H1 (cell line): ENCODE results near the gene TET2. TPM values are rescaled to one million over a fixed set of nuclear protein-coding genes. Genes with fewer than 3 reads are reported as not detected.

Experiments
- CTCF ChIA-PET: fragments of 300-600 bp; sonication (Branson Sonifier 250); formaldehyde crosslinking; loops from one replicate; lab custom pipeline; 2021; ENCODE audit not compliant: partially characterized antibody; lab: Charles Lee
- POLR2A ChIA-PET: fragments of 300-600 bp; sonication (Branson Sonifier 250); formaldehyde crosslinking; loops from one replicate; lab custom pipeline; 2021; ENCODE audit warnings: inconsistent platforms; ENCODE audit not compliant: partially characterized antibody; lab: Charles Lee
- DNase-seq, 2 experiments: peaks; one replicate each; pipeline versions ENCODE4 v3.0.0 to v3.0.0-alpha.2; 2010 to 2022; ENCODE audit warnings: low spot score in 2 of 2, low read depth in 1 of 2, mixed read lengths in 1 of 2
- FAIRE-seq: peaks from 2 replicates; lab custom pipeline; 2011; peaks lifted over from hg19 to GRCh38; lab: Jason Lieb, UNC
- H2AFZ ChIP-seq: 2 replicates; pipeline ENCODE4 v1.8.1; 2012; ENCODE audit warnings: low read length, inconsistent platforms
- H2AK5ac ChIP-seq: 2 replicates; pipeline ENCODE4 v1.6.1; 2013; ENCODE audit warnings: low read depth, low read length
- H2BK120ac ChIP-seq: replicated peaks from 2 replicates; pipeline ENCODE3; 2013; ENCODE audit warnings: low read depth, low read length, inconsistent platforms
- H2BK12ac ChIP-seq: 2 replicates; pipeline ENCODE4 v1.6.1; 2013; ENCODE audit warnings: low read depth, low read length
- H2BK15ac ChIP-seq: 2 replicates; pipeline ENCODE4 v1.6.1; 2013; ENCODE audit warnings: low read length
- H2BK20ac ChIP-seq: 2 replicates; pipeline ENCODE4 v1.6.1; 2013; ENCODE audit warnings: low read length
- H2BK5ac ChIP-seq: 2 replicates; pipeline ENCODE4 v1.6.1; 2013; ENCODE audit warnings: low read depth, low read length
- H3K14ac ChIP-seq: 2 replicates; pipeline ENCODE4 v1.6.1; 2013; ENCODE audit warnings: inconsistent platforms; ENCODE audit not compliant: insufficient read length
- H3K18ac ChIP-seq: 2 replicates; pipeline ENCODE4 v1.6.1; 2013; ENCODE audit warnings: low read length; ENCODE audit errors: extremely low read depth
- H3K23ac ChIP-seq: 2 replicates; pipeline ENCODE4 v1.6.1; 2013; ENCODE audit warnings: inconsistent platforms; ENCODE audit not compliant: insufficient read length
- H3K23me2 ChIP-seq: 2 replicates; pipeline ENCODE4 v1.6.1; 2013; ENCODE audit warnings: low read depth, low read length
- H3K27ac ChIP-seq: 2 replicates; pipeline ENCODE4 v1.6.1; 2011; ENCODE audit warnings: low read depth, low read length, inconsistent platforms
- H3K27me3 ChIP-seq, 4 experiments: replicated peaks in 1 of 4; 1 replicate in 1 of 4; 2 replicates in 3 of 4; pipeline versions ENCODE4 v1.6.1 to v1.8.1; 2011 to 2013; ENCODE audit warnings: low read length in 3 of 4, mild to moderate bottlenecking in 3 of 4, inconsistent platforms in 2 of 4, mixed read lengths in 2 of 4, moderate library complexity in 1 of 4; ENCODE audit not compliant: control insufficient read depth in 3 of 4, insufficient read depth in 3 of 4; ENCODE audit errors: extremely low read depth in 1 of 4
- H3K36me3 ChIP-seq, 4 experiments: 2 replicates each; pipeline versions ENCODE4 v1.6.1 to v1.8.1; 2011 to 2013; ENCODE audit warnings: mild to moderate bottlenecking in 4 of 4, low read length in 3 of 4, moderate library complexity in 2 of 4, control low read depth in 1 of 4, inconsistent platforms in 1 of 4; ENCODE audit not compliant: insufficient read depth in 4 of 4, control insufficient read depth in 2 of 4
- H3K4ac ChIP-seq: replicated peaks from 2 replicates; pipeline ENCODE3; 2013; ENCODE audit warnings: low read length, low read depth, mixed read lengths, inconsistent platforms; ENCODE audit not compliant: insufficient read length
- H3K4me1 ChIP-seq, 4 experiments: replicated peaks in 1 of 4; 1 replicate in 1 of 4; 2 replicates in 3 of 4; pipeline versions ENCODE4 v1.6.1 to v1.8.1; 2011 to 2013; ENCODE audit warnings: low read length in 3 of 4, inconsistent platforms in 2 of 4, mixed read lengths in 1 of 4; ENCODE audit not compliant: insufficient read depth in 4 of 4, control insufficient read depth in 3 of 4
- H3K4me2 ChIP-seq, 2 experiments: 2 replicates each; pipeline versions ENCODE4 v1.6.1 to v1.8.1; 2011 to 2013; ENCODE audit warnings: low read depth in 2 of 2, low read length in 2 of 2, control low read depth in 1 of 2, inconsistent platforms in 1 of 2, mild to moderate bottlenecking in 1 of 2; ENCODE audit not compliant: insufficient read depth in 1 of 2
- H3K4me3 ChIP-seq, 4 experiments: fragments of 200-600, 300-600 bp in 1 of 4; sonication (generic), shearing (Covaris generic), sonication (Bioruptor Twin) in 1 of 4; 2 replicates each; pipeline versions ENCODE4 v1.5.1 to v1.8.1; 2011 to 2016; ENCODE audit warnings: low read length in 4 of 4, low read depth in 3 of 4, control low read depth in 2 of 4, inconsistent platforms in 2 of 4, mild to moderate bottlenecking in 2 of 4, mixed read lengths in 1 of 4, moderate library complexity in 1 of 4; ENCODE audit not compliant: insufficient read depth in 2 of 4; ENCODE audit errors: extremely low read depth in 1 of 4
- H3K56ac ChIP-seq: replicated peaks from 2 replicates; pipeline ENCODE3; 2013; ENCODE audit warnings: low read depth, mild to moderate bottlenecking, mixed read lengths, low read length, inconsistent platforms; ENCODE audit not compliant: insufficient read length
- H3K79me1 ChIP-seq: 2 replicates; pipeline ENCODE4 v1.6.1; 2013; ENCODE audit warnings: low read depth, low read length, control low read depth
- H3K79me2 ChIP-seq, 2 experiments: 2 replicates each; pipeline versions ENCODE4 v1.6.1 to v1.8.1; 2012 to 2013; ENCODE audit warnings: low read length in 2 of 2, mild to moderate bottlenecking in 2 of 2, inconsistent platforms in 1 of 2; ENCODE audit not compliant: insufficient read depth in 2 of 2, control insufficient read depth in 1 of 2
- H3K9ac ChIP-seq, 4 experiments: replicated peaks in 1 of 4; 1 replicate in 1 of 4; 2 replicates in 3 of 4; pipeline versions ENCODE4 v1.6.1 to v1.8.1; 2011 to 2013; ENCODE audit warnings: low read depth in 3 of 4, low read length in 3 of 4, control low read depth in 2 of 4, mild to moderate bottlenecking in 2 of 4, moderate library complexity in 2 of 4, inconsistent platforms in 1 of 4; ENCODE audit errors: extremely low read depth in 1 of 4
- H3K9me3 ChIP-seq, 2 experiments: 2 replicates each; pipeline versions ENCODE4 v1.6.1 to v1.8.1; 2012 to 2013; ENCODE audit warnings: mild to moderate bottlenecking in 2 of 2, moderate library complexity in 2 of 2, control low read depth in 1 of 2, inconsistent platforms in 1 of 2, low read depth in 1 of 2, low read length in 1 of 2, mixed read lengths in 1 of 2; ENCODE audit not compliant: insufficient read depth in 2 of 2
- H4K20me1 ChIP-seq, 2 experiments: replicated peaks in 1 of 2; 2 replicates each; pipeline versions ENCODE3 to v1.8.1; 2011 to 2013; ENCODE audit warnings: inconsistent platforms in 2 of 2, low read length in 2 of 2, mild to moderate bottlenecking in 1 of 2; ENCODE audit not compliant: insufficient read depth in 2 of 2, control insufficient read depth in 1 of 2
- H4K5ac ChIP-seq: 2 replicates; pipeline ENCODE4 v1.6.1; 2013; ENCODE audit warnings: low read length, low read depth, mixed read lengths, inconsistent platforms; ENCODE audit not compliant: insufficient read length
- H4K8ac ChIP-seq: 2 replicates; pipeline ENCODE4 v1.8.0; 2013; ENCODE audit warnings: mild to moderate bottlenecking, moderate library complexity, low read length, inconsistent platforms; ENCODE audit not compliant: insufficient read depth; ENCODE audit errors: extremely low read depth
- H4K91ac ChIP-seq: replicated peaks from 2 replicates; pipeline ENCODE3; 2013; ENCODE audit warnings: low read length, mixed read lengths, inconsistent platforms; ENCODE audit not compliant: insufficient read length
- ASH2L ChIP-seq: fragments of 200-600, 300-600 bp; sonication (generic); IDR thresholded peaks from one replicate; pipeline ENCODE4 v1.7.1; 2017; ENCODE audit warnings: low read length
- RFX5 ChIP-seq: IDR thresholded peaks from 2 replicates; pipeline ENCODE4 v1.6.1; 2011; ENCODE audit warnings: low read depth, low read length, improper control_type of control experiment, borderline replicate concordance
- polyA plus RNA-seq, 7 experiments: library from polyadenylated mRNA; depleted of rRNA in 3 of 7; stranded (reverse) in 5 of 7; unstranded in 2 of 7; fragments of >200 nt in 5 of 7; fragments of 200-250 nt in 2 of 7; gene quantifications; 1 replicate in 5 of 7; 2 replicates in 1 of 7; 4 replicates in 1 of 7; pipeline versions ENCODE4 v1.2.1 to v1.2.3, GENCODE V29; 2011 to 2013; ENCODE audit warnings: missing spikeins in 2 of 7, mixed read lengths in 2 of 7
- total RNA-seq: library from RNA; stranded (reverse); fragmentation: NEBNext Ultra II Directional; extraction: Animal tissue kit (Norgen Biotek cat#: 25700); gene quantifications from 2 replicates; pipeline ENCODE4 v1.2.1, GENCODE V29; 2021

Gene TET2
- total and polyA plus RNA-seq, 2 of the 8 experiments (the other 6 are each of a cell fraction or from before 2014, with no cell fraction given), result 1.0 to 2.6 TPM

DNA sequence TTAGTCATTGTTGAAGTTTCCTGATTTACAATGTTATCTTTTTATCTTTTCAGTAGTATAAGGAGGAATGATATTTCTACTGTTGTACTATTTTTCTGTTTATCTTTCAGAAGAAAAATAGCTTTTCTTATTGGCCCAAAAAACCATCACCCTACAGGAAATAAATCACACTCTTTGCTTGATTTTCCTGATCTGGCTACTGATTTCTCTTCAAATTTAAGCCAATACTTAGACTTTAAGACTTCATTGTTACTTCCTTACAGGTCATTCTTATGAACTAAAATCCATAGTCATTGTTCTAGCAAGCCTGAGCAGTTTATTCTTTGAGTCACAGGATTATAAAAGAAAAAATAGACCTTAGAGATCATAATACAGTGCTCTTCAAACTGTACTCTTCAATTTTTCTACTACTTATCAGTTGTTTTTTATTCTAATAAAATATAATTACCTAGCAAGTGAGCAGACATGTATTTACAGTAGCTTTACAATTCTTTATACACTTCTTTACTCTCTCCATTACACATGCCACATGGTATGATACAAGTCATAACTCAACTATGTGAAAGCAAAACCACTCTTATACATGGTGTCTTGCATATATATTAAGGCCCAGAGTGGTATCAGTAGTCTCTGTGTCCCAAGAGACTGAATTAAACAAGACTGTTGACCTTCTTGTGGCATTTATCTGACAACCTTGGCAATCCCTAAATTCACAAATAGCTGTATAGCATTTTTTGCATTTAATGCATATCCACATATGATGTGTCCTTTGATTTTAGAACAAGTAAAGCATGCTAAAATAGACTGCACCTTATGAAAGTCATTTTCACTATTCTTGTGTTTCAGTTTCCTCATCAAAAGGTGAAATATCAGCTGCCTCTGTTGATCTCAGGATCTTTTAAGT lies 47.9 kb downstream of the TET2 start:
- H4K20me1 ChIP-seq, result no peaks in the 10 kb centered on the region
- TF ChIP-seq ASH2L (no peak), RFX5 (no peak)
- no peak overlapping the region for H3K27ac ChIP-seq
- H2BK15ac ChIP-seq, result no peak overlapping the region
- CTCF ChIA-PET, result interaction anchor here (1.0 to 1.2 kb wide), 2 partner anchors 10 to 26 kb away, joined by 3 to 4 read pairs; no protein-coding TSS in a partner anchor
- H3K4me3 ChIP-seq, result no peak overlapping the region
- H3K56ac ChIP-seq, result no peak overlapping the region
- POLR2A ChIA-PET, result no interaction called here
- no peaks in the 10 kb centered on the region for H3K79me1 ChIP-seq
- no peak overlapping the region for H3K23ac ChIP-seq
- no peak overlapping the region for H2BK120ac ChIP-seq
- H3K9ac ChIP-seq, result no peak overlapping the region
- FAIRE-seq (no peak), DNase-seq (no peak)
- H2BK20ac ChIP-seq, result no peak overlapping the region
- H3K36me3 ChIP-seq, result no peaks in the 10 kb centered on the region
- no peaks in the 10 kb centered on the region for H3K9me3 ChIP-seq
- no peak overlapping the region for H3K4ac ChIP-seq
- H3K27me3 ChIP-seq, result no peaks in the 10 kb centered on the region
- H4K8ac ChIP-seq, result no peak overlapping the region
- no peaks in the 10 kb centered on the region; the same call in 1 of the 2 replicates for H3K23me2 ChIP-seq
- H2BK12ac ChIP-seq, result no peak overlapping the region
- no peak overlapping the region for H2BK5ac ChIP-seq
- no peak overlapping the region for H3K4me2 ChIP-seq
- H3K4me1 ChIP-seq, result 0 out of 7 replicates have a peak, but pooled peaks cover 0 to 2% (median 0%) of the 10 kb centered on the region in 4 experiments
- no peak overlapping the region for H3K18ac ChIP-seq
- no peak overlapping the region for H4K5ac ChIP-seq
- H3K14ac ChIP-seq, result no peak overlapping the region
- H4K91ac ChIP-seq, result no peak overlapping the region
- no peak overlapping the region for H2AK5ac ChIP-seq
- H2AFZ ChIP-seq, result no peak overlapping the region
- H3K79me2 ChIP-seq, result no peaks in the 10 kb centered on the region
